HepG2 (cell line): ENCODE data around the gene PPFIA3. TPM values are rescaled to one million over a fixed set of nuclear protein-coding genes. Genes with fewer than 3 reads are reported as not detected.

Source experiments
- ATF6 ChIP-seq: sonication (generic); formaldehyde crosslinking; conservative IDR thresholded peaks from 2 replicates; pipeline ENCODE4 v1.4.0; 2020; ENCODE audit warnings: missing genetic modification reagents
- CCAR2 ChIP-seq: fragments of 200-400 bp; formaldehyde crosslinking; optimal IDR thresholded peaks from 2 replicates; pipeline ENCODE3; 2018; ENCODE audit warnings: low read depth, mild to moderate bottlenecking, low read length, moderate library complexity
- GLMP ChIP-seq: sonication (generic); formaldehyde crosslinking; IDR thresholded peaks from 2 replicates; pipeline ENCODE4 v1.9.0; 2021; ENCODE audit warnings: missing genetic modification reagents, mild to moderate bottlenecking, borderline replicate concordance
- JDP2 ChIP-seq: sonication (generic); formaldehyde crosslinking; IDR thresholded peaks from 2 replicates; pipeline ENCODE4 v1.8.1; 2022; ENCODE audit warnings: missing genetic modification reagents, borderline replicate concordance
- KIAA2018 ChIP-seq: sonication (generic); formaldehyde crosslinking; IDR thresholded peaks from 2 replicates; pipeline ENCODE4 v1.5.0; 2020; ENCODE audit warnings: mild to moderate bottlenecking, missing genetic modification reagents, borderline replicate concordance
- MIER3 ChIP-seq: IDR thresholded peaks from 2 replicates; pipeline ENCODE4 v1.6.1; 2016; ENCODE audit warnings: missing compliant biosample characterization, borderline replicate concordance
- SNAPC5 ChIP-seq: sonication (generic); formaldehyde crosslinking; IDR thresholded peaks from 2 replicates; pipeline ENCODE4 v1.8.1; 2023; ENCODE audit warnings: mild to moderate bottlenecking, missing genetic modification reagents, borderline replicate concordance
- ZGPAT ChIP-seq: IDR thresholded peaks from 2 replicates; pipeline ENCODE4 v1.6.1; 2016; ENCODE audit warnings: mild to moderate bottlenecking
- ZNF329 ChIP-seq: sonication (generic); formaldehyde crosslinking; IDR thresholded peaks from 2 replicates; pipeline ENCODE4 v1.9.0; 2021; ENCODE audit warnings: low read depth, mild to moderate bottlenecking, missing genetic modification reagents
- ZNF451 ChIP-seq: sonication (generic); formaldehyde crosslinking; IDR thresholded peaks from 2 replicates; pipeline ENCODE4 v1.5.0; 2020; ENCODE audit warnings: mild to moderate bottlenecking, missing genetic modification reagents
- ZNF598 ChIP-seq: sonication (generic); formaldehyde crosslinking; IDR thresholded peaks from 2 replicates; pipeline ENCODE4 v1.5.1; 2020; ENCODE audit warnings: mild to moderate bottlenecking, missing genetic modification reagents, borderline replicate concordance
- ZNF691 ChIP-seq: sonication (generic); formaldehyde crosslinking; IDR thresholded peaks from 2 replicates; pipeline ENCODE4 v1.4.0; 2020; ENCODE audit warnings: missing genetic modification reagents, low read depth, mild to moderate bottlenecking, borderline replicate concordance
- ZSCAN31 ChIP-seq: sonication (generic); formaldehyde crosslinking; IDR thresholded peaks from 2 replicates; pipeline ENCODE4 v1.5.0; 2020; ENCODE audit warnings: low read depth, mild to moderate bottlenecking, missing genetic modification reagents
- polyA plus RNA-seq, 8 experiments: library from polyadenylated mRNA; depleted of rRNA in 3 of 8; stranded (reverse) in 7 of 8; unstranded in 1 of 8; fragments of >200 nt; fragmentation: Illumina TruSeq in 4 of 8; extraction: Trizol in 4 of 8; gene quantifications; 2 replicates each; pipeline versions ENCODE4 v1.2.1 to v1.2.3, GENCODE V29; 2011 to 2016; ENCODE audit warnings: low read depth in 4 of 8, missing spikeins in 1 of 8, mixed read lengths in 1 of 8; ENCODE audit not compliant: insufficient read depth in 1 of 8
- total RNA-seq, 5 experiments: library from RNA; depleted of rRNA; stranded (reverse); fragments of >200 nt; fragmentation: Illumina TruSeq; extraction: Trizol; gene quantifications; 2 replicates each; pipeline ENCODE4 v1.2.3, GENCODE V29; 2016; ENCODE audit warnings: low read depth in 1 of 5

PPFIA3 gene
- total and polyA plus RNA-seq, 2 of the 13 experiments (the other 11 are each of a cell fraction or from before 2014, with no cell fraction given), result 6.7 to 8.6 TPM

- 0 out of 2 replicates have a peak, but pooled peaks have one; percentile 17 for TF ChIP-seq KIAA2018 (CRISPR knock-in tag)
- no peak; the same call in 1 of the 2 replicates for TF ChIP-seq JDP2 (CRISPR knock-in tag)
- no peak for TF ChIP-seq ZNF329 (CRISPR knock-in tag)
- 0 out of 2 replicates have a peak, but pooled peaks have one; percentile 78 for TF ChIP-seq ZNF598
- 0 out of 2 replicates have a peak, but pooled peaks have one; percentile 35 for TF ChIP-seq SNAPC5 (CRISPR knock-in tag)
- TF ChIP-seq ZSCAN31, result peak; percentile 81
- peak; percentile 93 for TF ChIP-seq GLMP (CRISPR knock-in tag)
- TF ChIP-seq ATF6, result no peak
- TF ChIP-seq ZGPAT (CRISPR knock-in tag), result peak; percentile 91
- TF ChIP-seq ZNF691 (CRISPR knock-in tag), result peak; percentile 79
- TF ChIP-seq MIER3 (CRISPR knock-in tag), result no peak; the same call in 1 of the 2 replicates
- TF ChIP-seq CCAR2, result no peak
- TF ChIP-seq ZNF451, result no peak; the same call in 1 of the 2 replicates
Measured at GRCh38 chr19:49085020-49085867, 34.1 kb upstream of the PPFIA3 start, which contains the start of gene SNRNP70 (continued).
